HUES6 (cell line): Measurements from ENCODE around the gene ANKRD29.

Experiments
- H3K27ac ChIP-seq: 2 replicates; pipeline ENCODE4 v1.7.0; 2013; ENCODE audit warnings: low read depth, mild to moderate bottlenecking, low read length, inconsistent platforms
- H3K27me3 ChIP-seq: 2 replicates; pipeline ENCODE4 v1.6.1; 2013; ENCODE audit warnings: low read length; ENCODE audit not compliant: control insufficient read depth, insufficient read depth
- H3K36me3 ChIP-seq: 2 replicates; pipeline ENCODE4 v1.6.1; 2013; ENCODE audit warnings: low read length; ENCODE audit not compliant: control insufficient read depth, insufficient read depth
- H3K4me1 ChIP-seq: 2 replicates; pipeline ENCODE4 v1.6.1; 2013; ENCODE audit warnings: low read length; ENCODE audit not compliant: control insufficient read depth, insufficient read depth
- H3K4me3 ChIP-seq: 2 replicates; pipeline ENCODE4 v1.5.1; 2013; ENCODE audit warnings: low read depth, low read length
- H3K9ac ChIP-seq: one replicate; pipeline ENCODE4 v1.6.1; 2013; ENCODE audit warnings: mild to moderate bottlenecking, low read length
- H3K9me3 ChIP-seq: 2 replicates; pipeline ENCODE4 v1.6.1; 2013; ENCODE audit warnings: low read depth, low read length; ENCODE audit not compliant: control insufficient read depth, insufficient read depth

ANKRD29 gene

DNA sequence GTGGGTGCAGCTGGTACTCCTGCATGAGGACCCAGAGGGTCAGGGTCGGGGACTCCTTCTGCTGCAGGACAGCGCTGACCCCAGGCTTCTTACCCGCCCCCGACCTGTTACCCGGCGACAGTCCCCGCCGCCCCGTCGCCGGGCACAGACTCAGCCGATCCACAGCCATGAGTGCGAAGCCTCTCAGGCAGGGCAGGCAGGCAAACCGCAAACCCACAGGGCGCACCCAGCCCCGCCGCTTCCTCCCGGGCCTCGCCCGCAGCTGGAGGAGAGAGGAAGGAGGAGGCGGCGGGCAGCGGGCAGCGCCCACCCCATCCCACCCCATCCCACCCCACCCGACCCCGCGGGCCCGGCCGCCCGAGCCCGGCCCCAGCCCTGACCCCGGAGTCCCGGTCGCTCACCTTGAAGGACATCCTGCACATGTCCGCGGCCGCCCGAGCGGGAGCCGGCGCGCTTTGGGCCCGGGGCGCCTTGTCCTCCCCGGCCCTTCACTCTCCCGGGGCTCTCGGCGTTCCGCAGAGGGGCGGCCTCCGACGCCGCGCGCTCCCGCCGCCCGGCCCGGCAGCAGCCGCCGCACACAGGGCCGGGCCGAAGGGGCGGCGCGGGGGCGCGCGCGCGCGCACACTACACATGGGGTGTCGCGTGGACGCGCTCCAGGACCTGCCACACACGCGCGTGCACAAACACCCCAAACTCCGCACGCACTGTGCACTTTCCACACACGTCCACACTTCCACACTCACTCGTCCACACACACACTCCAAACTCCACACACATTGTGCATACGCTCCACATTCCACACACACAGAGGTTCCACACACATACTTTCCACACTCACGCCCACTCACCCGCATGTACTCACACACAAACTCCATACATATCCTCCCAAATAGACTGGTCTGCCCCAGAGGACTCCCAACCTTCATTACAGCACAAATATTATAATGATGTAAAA, at the start of gene ANKRD29:
Gene ANKRD29 (minus strand): TSS at position 603 of the 955 bp plus-strand sequence. CDS start 181 bp downstream, at position 422.
- Histone ChIP-seq H3K4me1 (peaks cover 10% of the 10 kb centered on the region; the same call in 1 of the 2 replicates), H3K36me3 (no peaks in the 10 kb centered on the region), H3K27me3 (peaks cover 29% of the 10 kb centered on the region), H3K4me3 (peak within 1 kb of the TSS; percentile 68), H3K9me3 (no peaks in the 10 kb centered on the region), H3K9ac (peak within 1 kb of the TSS; percentile 25), H3K27ac (no peak within 1 kb of the TSS)

GRCh38 chr18:23712445-23712844, 49.7 kb upstream of the ANKRD29 start:
- H3K27me3 ChIP-seq = no peaks in the 10 kb centered on the region
- no peak overlapping the region for H3K27ac ChIP-seq
- H3K9me3 ChIP-seq = no peaks in the 10 kb centered on the region
- peaks cover 12% of the 10 kb centered on the region; the same call in 1 of the 2 replicates for H3K4me1 ChIP-seq
- no peaks in the 10 kb centered on the region for H3K36me3 ChIP-seq
- no peak overlapping the region for H3K4me3 ChIP-seq
- no peak overlapping the region for H3K9ac ChIP-seq

GRCh38 chr18:23711426-23711825, 48.7 kb upstream of the ANKRD29 start:
- H3K4me1 ChIP-seq = peaks cover 3% of the 10 kb centered on the region; the same call in 1 of the 2 replicates
- no peak overlapping the region for H3K9ac ChIP-seq
- H3K9me3 ChIP-seq = peaks cover 8% of the 10 kb centered on the region; the same call in 1 of the 2 replicates
- no peaks in the 10 kb centered on the region for H3K36me3 ChIP-seq
- H3K27ac ChIP-seq = no peak overlapping the region
- no peaks in the 10 kb centered on the region for H3K27me3 ChIP-seq
- no peak overlapping the region for H3K4me3 ChIP-seq

- no peak overlapping the region for H3K27ac ChIP-seq
- no peaks in the 10 kb centered on the region for H3K27me3 ChIP-seq
- H3K4me3 ChIP-seq = no peak overlapping the region
- H3K36me3 ChIP-seq = no peaks in the 10 kb centered on the region
- peaks cover 9% of the 10 kb centered on the region; the same call in 1 of the 2 replicates for H3K9me3 ChIP-seq
- H3K9ac ChIP-seq = no peak overlapping the region
- H3K4me1 ChIP-seq = no peaks in the 10 kb centered on the region; the same call in 1 of the 2 replicates
These were observed 48.2 kb upstream of the ANKRD29 start for GRCh38 chr18:23710946-23711345.

DNA sequence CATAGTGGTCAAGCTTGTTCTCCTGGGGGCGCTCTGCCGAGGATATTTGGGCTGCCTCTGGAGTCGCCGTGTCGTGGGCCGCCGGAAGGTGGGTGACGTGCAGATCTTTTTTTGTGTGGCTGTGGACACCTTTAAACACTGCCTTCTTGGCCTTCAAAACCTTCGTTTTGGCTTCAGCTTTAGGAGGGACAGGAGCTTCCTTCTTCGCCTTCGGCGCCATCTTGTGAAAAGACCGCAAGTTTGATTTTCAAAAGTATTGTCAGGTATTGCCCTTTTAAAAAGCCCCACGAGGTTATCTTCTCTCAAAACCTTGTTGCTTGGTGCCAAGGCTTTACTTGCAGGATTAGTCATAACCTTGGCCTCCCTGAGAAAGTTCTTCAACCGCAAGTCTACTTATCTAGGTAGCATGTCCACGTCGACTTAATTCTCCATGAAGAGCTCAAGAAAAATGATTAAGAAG, 47.4 kb upstream of the ANKRD29 start:
- Histone ChIP-seq H3K4me1 (no peaks in the 10 kb centered on the region), H3K4me3 (no peak overlapping the region)

DNA sequence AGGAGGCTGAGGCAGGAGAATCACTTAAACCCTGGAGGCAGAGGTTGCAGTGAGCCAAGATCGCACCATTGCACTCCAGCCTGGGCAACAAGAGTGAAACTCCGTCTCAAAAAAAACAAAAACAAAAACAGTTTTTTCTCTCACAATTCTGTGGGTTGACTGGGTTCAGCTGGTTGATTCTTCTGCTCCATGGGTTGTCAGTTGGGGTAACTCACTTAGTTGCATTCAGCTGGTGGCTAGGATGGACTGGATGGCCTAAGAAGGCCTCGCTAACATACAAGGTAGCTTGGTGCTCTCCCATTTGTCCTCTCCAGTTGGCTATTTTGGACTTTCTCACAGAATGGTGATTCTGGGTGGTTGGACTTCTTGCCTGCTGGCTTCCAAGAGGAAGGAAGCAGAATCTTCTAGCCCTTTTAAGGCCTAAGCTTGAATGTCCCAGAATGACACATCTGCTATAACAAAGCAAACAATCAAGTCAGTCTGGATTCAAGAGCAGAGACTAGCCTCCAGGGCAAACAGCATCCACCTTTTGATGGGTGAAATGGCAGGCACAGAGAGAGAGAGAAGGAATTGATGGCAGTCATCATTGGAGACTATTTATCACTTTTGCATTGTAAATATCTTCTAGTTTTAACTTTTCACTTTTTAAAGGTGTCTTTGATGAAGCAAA, 44.4 kb upstream of the ANKRD29 start:
- Histone ChIP-seq H3K9ac (no peak overlapping the region), H3K4me1 (no peaks in the 10 kb centered on the region), H3K4me3 (no peak overlapping the region), H3K9me3 (peaks cover 9% of the 10 kb centered on the region; the same call in 1 of the 2 replicates), H3K36me3 (no peaks in the 10 kb centered on the region), H3K27ac (no peak overlapping the region), H3K27me3 (no peaks in the 10 kb centered on the region)

More for the DNA sequence above, 47.4 kb upstream of the ANKRD29 start:
- Histone ChIP-seq H3K9me3 (peaks cover 9% of the 10 kb centered on the region; the same call in 1 of the 2 replicates), H3K36me3 (no peaks in the 10 kb centered on the region), H3K27me3 (no peaks in the 10 kb centered on the region), H3K9ac (no peak overlapping the region), H3K27ac (no peak overlapping the region)

DNA sequence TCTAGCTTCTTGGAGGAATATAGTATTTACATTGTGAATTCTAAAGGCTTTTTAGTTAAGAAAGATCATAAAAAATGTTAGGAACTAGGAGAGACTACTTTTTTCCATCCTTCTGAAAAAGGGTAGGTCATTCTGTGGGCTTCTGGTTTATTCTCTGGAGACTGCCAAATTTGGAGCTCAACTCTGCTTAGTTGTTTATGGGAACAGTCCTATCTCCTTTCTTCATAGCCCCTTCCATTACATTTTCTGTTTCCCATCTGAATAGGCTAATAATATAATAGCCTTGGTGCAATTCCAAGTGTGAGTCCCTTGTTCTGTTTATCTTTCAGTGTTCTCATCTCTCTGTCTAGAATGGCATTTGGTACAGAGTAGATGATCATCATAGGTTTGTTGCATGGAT, 42.1 kb upstream of the ANKRD29 start:
- H3K27ac ChIP-seq = no peak overlapping the region
- no peaks in the 10 kb centered on the region for H3K4me1 ChIP-seq
- H3K9ac ChIP-seq = no peak overlapping the region
- no peak overlapping the region for H3K4me3 ChIP-seq
- peaks cover 9% of the 10 kb centered on the region; the same call in 1 of the 2 replicates for H3K9me3 ChIP-seq
- H3K36me3 ChIP-seq = no peaks in the 10 kb centered on the region
- no peaks in the 10 kb centered on the region for H3K27me3 ChIP-seq

- Histone ChIP-seq H3K36me3 (no peaks in the 10 kb centered on the region), H3K27ac (no peak overlapping the region), H3K27me3 (no peaks in the 10 kb centered on the region), H3K4me3 (no peak overlapping the region), H3K9me3 (peaks cover 9% of the 10 kb centered on the region; the same call in 1 of the 2 replicates), H3K9ac (no peak overlapping the region), H3K4me1 (no peaks in the 10 kb centered on the region)
These were observed 41.3 kb upstream of the ANKRD29 start for GRCh38 chr18:23703987-23704384.

DNA sequence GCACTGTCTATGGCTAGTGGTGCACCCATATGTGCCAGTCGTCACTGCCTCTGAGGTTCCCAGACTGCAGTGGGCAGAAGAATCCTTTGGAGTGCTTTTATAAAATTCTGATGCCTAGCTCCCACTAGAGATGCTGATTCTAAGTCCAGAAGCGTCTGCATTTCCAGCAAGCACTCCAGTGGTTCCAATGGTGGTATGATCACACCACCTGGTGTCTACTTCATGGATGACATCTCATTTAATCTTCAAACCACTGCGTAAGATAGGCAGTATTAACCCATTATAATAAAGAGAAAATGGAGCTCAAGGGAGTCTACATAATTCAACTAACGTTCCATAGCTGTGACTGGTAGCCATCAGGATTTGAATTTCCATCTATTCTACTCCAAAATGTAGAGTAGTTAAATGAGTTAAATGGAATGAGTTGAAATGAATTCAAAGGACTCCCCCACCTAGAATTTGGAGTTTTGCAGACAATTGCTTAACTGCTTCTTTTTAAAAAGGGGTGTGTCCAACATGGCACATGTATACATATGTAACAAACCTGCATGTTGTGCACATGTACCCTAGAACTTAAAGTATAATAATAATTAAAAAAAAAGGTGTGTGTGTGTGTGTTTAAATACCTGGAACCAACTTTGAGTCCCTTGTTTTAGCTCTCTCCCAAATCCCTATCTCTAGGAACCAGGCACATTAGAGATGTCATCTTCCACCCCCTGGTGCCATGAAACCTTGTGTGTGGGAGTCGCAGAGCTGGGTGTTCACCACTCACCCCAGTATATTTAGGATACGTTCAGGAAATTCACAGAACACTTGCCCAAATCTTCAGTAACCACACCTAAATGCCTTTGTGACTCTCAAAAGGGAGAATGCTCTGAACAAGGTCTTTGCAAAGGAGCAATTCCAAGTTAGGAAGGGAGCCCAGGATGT, 40.6 kb upstream of the ANKRD29 start:
- H3K27ac ChIP-seq = no peak overlapping the region
- H3K9me3 ChIP-seq = peaks cover 9% of the 10 kb centered on the region; the same call in 1 of the 2 replicates
- no peaks in the 10 kb centered on the region for H3K36me3 ChIP-seq
- no peaks in the 10 kb centered on the region for H3K4me1 ChIP-seq
- H3K9ac ChIP-seq = no peak overlapping the region
- no peaks in the 10 kb centered on the region for H3K27me3 ChIP-seq
- H3K4me3 ChIP-seq = no peak overlapping the region

GRCh38 chr18:23702606-23703005, 39.9 kb upstream of the ANKRD29 start:
- H3K9me3 ChIP-seq = peaks cover 9% of the 10 kb centered on the region; the same call in 1 of the 2 replicates
- no peak overlapping the region for H3K4me3 ChIP-seq
- H3K9ac ChIP-seq = no peak overlapping the region
- H3K36me3 ChIP-seq = no peaks in the 10 kb centered on the region
- H3K4me1 ChIP-seq = no peaks in the 10 kb centered on the region
- H3K27ac ChIP-seq = no peak overlapping the region
- H3K27me3 ChIP-seq = no peaks in the 10 kb centered on the region
